ENCODE data around the gene NEK11.

NEK11 gene

GRCh38 chr3:131082871-131083863 is 56.5 kb downstream of the NEK11 start:
- peak; percentile 53 for DNase-seq
- no peaks in the 10 kb centered on the region for H3K36me3 Mint-ChIP-seq (ENCODE audit: low read depth)
- peaks cover 14% of the 10 kb centered on the region for H3K4me1 Mint-ChIP-seq
- TF ChIP-seq CTCF (IDR thresholded peaks at IDR 0.05), result no peak
- H3K4me3 Mint-ChIP-seq, result no peak overlapping the region
- no peaks in the 10 kb centered on the region for H3K9me3 Mint-ChIP-seq
- H3K27me3 Mint-ChIP-seq (ENCODE audit: low read depth, poor library complexity), result peaks cover 5% of the 10 kb centered on the region
- no peak overlapping the region for H3K27ac Mint-ChIP-seq

- Mint-ChIP-seq H3K4me1 (no peaks in the 10 kb centered on the region), H3K27ac (no peak overlapping the region), H3K9me3 (no peaks in the 10 kb centered on the region), H3K36me3 (ENCODE audit: low read depth) (no peaks in the 10 kb centered on the region), H3K4me3 (no peak overlapping the region), H3K27me3 (ENCODE audit: low read depth, poor library complexity) (no peaks in the 10 kb centered on the region)
- no peak for TF ChIP-seq CTCF (IDR thresholded peaks at IDR 0.05)
- DNase-seq, result no peak
These were observed 65.1 kb downstream of the NEK11 start for GRCh38 chr3:131091768-131092167.

- no peaks in the 10 kb centered on the region for H3K36me3 Mint-ChIP-seq (ENCODE audit: low read depth)
- H3K9me3 Mint-ChIP-seq, result peaks cover 8% of the 10 kb centered on the region
- TF ChIP-seq CTCF (IDR thresholded peaks at IDR 0.05), result no peak
- H3K4me3 Mint-ChIP-seq, result no peak overlapping the region
- DNase-seq, result no peak
- H3K27ac Mint-ChIP-seq, result no peak overlapping the region
- no peaks in the 10 kb centered on the region for H3K4me1 Mint-ChIP-seq
- H3K27me3 Mint-ChIP-seq (ENCODE audit: low read depth, poor library complexity), result peaks cover 3% of the 10 kb centered on the region
These were observed 81.2 kb downstream of the NEK11 start for GRCh38 chr3:131107637-131108433.

- no peaks in the 10 kb centered on the region for H3K4me1 Mint-ChIP-seq
- H3K27me3 Mint-ChIP-seq (ENCODE audit: low read depth, poor library complexity), result peaks cover 4% of the 10 kb centered on the region
- H3K27ac Mint-ChIP-seq, result no peak overlapping the region
- no peaks in the 10 kb centered on the region for H3K9me3 Mint-ChIP-seq
- no peaks in the 10 kb centered on the region for H3K36me3 Mint-ChIP-seq (ENCODE audit: low read depth)
- H3K4me3 Mint-ChIP-seq, result no peak overlapping the region
- no peak for DNase-seq
- no peak for TF ChIP-seq CTCF (IDR thresholded peaks at IDR 0.05)
These were observed 82.5 kb downstream of the NEK11 start for GRCh38 chr3:131109156-131109555.

- Mint-ChIP-seq H3K27ac (no peak overlapping the region), H3K9me3 (no peaks in the 10 kb centered on the region), H3K4me1 (no peaks in the 10 kb centered on the region), H3K36me3 (ENCODE audit: low read depth) (no peaks in the 10 kb centered on the region), H3K27me3 (ENCODE audit: low read depth, poor library complexity) (peaks cover 4% of the 10 kb centered on the region), H3K4me3 (no peak overlapping the region)
- no peak for DNase-seq
- TF ChIP-seq CTCF (IDR thresholded peaks at IDR 0.05), result no peak
These were observed 83.4 kb downstream of the NEK11 start for GRCh38 chr3:131110087-131110486.
